ENCODE measurements around the gene DPPA5. TPM values are rescaled to one million over a fixed set of nuclear protein-coding genes. Genes with fewer than 3 reads are reported as not detected.

DPPA5 gene
- total RNA-seq, 1 donor from 2014 or later, result not detected

Other genes with a start within 250 kb of the DPPA5 start
- gene KHDC1L, start 128.8 kb downstream of the DPPA5 start, total RNA-seq, result not detected in 2 replicates
- 0.09 TPM in 1 of 2 replicates, not detected in the other for gene KHDC1, start 91.1 kb downstream of the DPPA5 start, total RNA-seq
- gene KHDC3L, start 8.4 kb upstream of the DPPA5 start, total RNA-seq, result not detected in 2 replicates
- not detected in 2 replicates for gene OOEP, start 15.6 kb upstream of the DPPA5 start, total RNA-seq
- gene DDX43, start 40.6 kb upstream of the DPPA5 start, total RNA-seq, result 1.4 and 1.7 TPM in 2 replicates
- gene CGAS, start 98.0 kb upstream of the DPPA5 start, total RNA-seq, result 4.1 and 8.7 TPM in 2 replicates
- gene MTO1, start 107.5 kb upstream of the DPPA5 start, total RNA-seq, result 28.8 and 30.0 TPM in 2 replicates
- gene EEF1A1, start 166.8 kb upstream of the DPPA5 start, total RNA-seq, result 21,419 and 26,919 TPM in 2 replicates